Bronchial epithelial cell (primary cell): ENCODE data around the gene TMC8. TPM values are rescaled to one million over a fixed set of nuclear protein-coding genes. Genes with fewer than 3 reads are reported as not detected.
A peak's percentile ranks its signal among the peaks of the same experiment; 100 is the strongest.

Experiments used
- DNase-seq: peaks from one replicate; pipeline ENCODE4 v3.0.0-alpha.2; 2010; ENCODE audit warnings: low read depth
- FAIRE-seq: peaks from 2 replicates; lab custom pipeline; 2011; peaks lifted over from hg19 to GRCh38; lab: Jason Lieb, UNC
- H3K27me3 ChIP-seq: 2 replicates; pipeline ENCODE4 v1.5.1; 2011; ENCODE audit warnings: low read length; ENCODE audit not compliant: control insufficient read depth, insufficient read depth
- H3K36me3 ChIP-seq: 2 replicates; pipeline ENCODE4 v1.5.1; 2011; ENCODE audit warnings: low read length; ENCODE audit not compliant: control insufficient read depth, insufficient read depth
- H3K4me3 ChIP-seq: 2 replicates; pipeline ENCODE4 v1.5.1; 2011; ENCODE audit warnings: mild to moderate bottlenecking, low read depth, low read length, control low read depth
- total RNA-seq: library from RNA; depleted of rRNA; stranded (reverse); fragments of >200 nt; gene quantifications from 2 replicates; pipeline ENCODE4 v1.2.1, GENCODE V29; 2014
- TF ChIP-seq, protein P1 (sequence below): IDR thresholded peaks from 2 replicates; pipeline ENCODE4 v1.5.1; 2011; ENCODE audit warnings: mild to moderate bottlenecking, moderate library complexity, low read length, control low read depth, inconsistent platforms; ENCODE audit not compliant: insufficient read depth, severe bottlenecking

TMC8 gene
- total RNA-seq, 1 donor from 2014 or later, result not detected

- TF ChIP-seq, protein P1, sequence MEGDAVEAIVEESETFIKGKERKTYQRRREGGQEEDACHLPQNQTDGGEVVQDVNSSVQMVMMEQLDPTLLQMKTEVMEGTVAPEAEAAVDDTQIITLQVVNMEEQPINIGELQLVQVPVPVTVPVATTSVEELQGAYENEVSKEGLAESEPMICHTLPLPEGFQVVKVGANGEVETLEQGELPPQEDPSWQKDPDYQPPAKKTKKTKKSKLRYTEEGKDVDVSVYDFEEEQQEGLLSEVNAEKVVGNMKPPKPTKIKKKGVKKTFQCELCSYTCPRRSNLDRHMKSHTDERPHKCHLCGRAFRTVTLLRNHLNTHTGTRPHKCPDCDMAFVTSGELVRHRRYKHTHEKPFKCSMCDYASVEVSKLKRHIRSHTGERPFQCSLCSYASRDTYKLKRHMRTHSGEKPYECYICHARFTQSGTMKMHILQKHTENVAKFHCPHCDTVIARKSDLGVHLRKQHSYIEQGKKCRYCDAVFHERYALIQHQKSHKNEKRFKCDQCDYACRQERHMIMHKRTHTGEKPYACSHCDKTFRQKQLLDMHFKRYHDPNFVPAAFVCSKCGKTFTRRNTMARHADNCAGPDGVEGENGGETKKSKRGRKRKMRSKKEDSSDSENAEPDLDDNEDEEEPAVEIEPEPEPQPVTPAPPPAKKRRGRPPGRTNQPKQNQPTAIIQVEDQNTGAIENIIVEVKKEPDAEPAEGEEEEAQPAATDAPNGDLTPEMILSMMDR, result no peak
- Histone ChIP-seq H3K27me3 (no peaks in the 10 kb centered on the region), H3K4me3 (no peak overlapping the region), H3K36me3 (no peaks in the 10 kb centered on the region)
- no peak for DNase-seq
- no peak for FAIRE-seq
These were observed 2.8 kb downstream of the TMC8 start for GRCh38 chr17:78133179-78133951.

DNA sequence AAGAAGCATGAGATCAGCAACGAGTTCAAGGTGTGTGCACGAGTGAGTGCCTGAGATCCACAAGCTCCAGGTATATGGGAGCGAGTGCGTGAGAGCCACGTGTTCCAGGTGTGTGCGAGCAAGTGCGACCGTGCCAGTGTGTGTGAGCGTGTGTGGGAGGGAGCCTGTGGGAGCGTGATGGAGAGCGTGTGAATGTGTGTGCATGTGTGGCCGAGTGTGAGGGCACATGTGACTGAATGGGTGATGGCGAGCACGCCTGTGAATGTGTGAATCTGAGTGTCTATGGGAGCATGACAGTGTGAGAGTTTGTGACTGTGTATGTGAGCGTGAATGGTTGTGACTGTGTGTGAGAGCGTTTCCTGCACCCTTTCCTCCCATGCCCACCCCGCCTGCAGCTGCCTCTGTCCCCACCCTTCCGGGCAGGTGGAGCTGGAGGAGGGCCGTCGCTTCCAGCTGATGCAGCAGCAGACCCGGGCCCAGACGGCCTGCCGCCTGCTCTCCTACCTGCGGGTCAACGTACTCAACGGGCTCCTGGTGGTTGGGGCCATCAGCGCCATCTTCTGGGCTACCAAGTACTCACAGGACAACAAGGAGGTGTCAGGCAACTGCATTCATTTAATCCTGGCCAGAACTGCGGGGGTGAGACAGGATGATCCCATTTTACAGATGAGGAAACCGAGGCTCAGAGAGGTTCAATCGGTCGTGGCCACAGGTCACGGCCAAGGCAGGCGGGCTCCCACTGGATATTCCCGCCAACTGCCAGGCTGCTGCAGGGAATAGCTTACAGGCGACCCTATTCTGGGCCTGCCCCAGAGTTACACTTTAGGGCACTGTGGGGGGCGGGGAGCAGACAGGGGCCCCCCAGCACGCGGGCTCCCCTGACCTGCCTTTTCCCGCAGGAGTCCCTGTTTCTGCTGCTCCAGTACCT lies 3.7 kb downstream of the TMC8 start:
- Histone ChIP-seq H3K4me3 (no peak overlapping the region), H3K27me3 (no peaks in the 10 kb centered on the region), H3K36me3 (no peaks in the 10 kb centered on the region)
- FAIRE-seq (no peak), DNase-seq (peak; percentile 47)
- TF ChIP-seq, protein P1, result peak; percentile 70

DNA sequence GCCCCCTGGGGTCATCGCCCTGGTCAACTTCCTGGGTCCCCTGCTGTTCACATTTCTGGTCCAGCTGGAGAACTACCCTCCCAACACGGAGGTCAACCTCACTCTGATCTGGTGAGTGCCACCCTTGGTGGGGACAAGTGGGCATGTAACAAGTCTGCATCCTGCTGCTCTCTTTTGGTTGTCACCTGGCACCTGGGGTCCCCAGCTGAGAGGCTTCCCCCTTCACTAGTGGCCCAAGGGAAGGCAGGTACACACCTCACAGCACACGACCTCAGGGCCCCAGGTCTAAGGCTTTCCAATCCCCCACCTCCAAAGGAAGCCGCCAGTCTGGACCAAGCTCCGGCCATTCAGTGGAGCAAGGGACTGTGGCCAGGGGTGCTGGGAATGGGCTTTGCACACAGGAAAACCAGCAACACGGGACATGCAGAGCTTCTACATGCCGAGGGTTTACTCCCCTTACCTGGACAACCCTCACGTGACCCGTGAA lies 4.4 kb downstream of the TMC8 start:
- DNase-seq (no peak), FAIRE-seq (no peak)
- TF ChIP-seq, protein P1, result no peak
- Histone ChIP-seq H3K36me3 (no peaks in the 10 kb centered on the region), H3K27me3 (no peaks in the 10 kb centered on the region), H3K4me3 (no peak overlapping the region)

GRCh38 chr17:78135858-78136500 lies 5.4 kb downstream of the TMC8 start:
- TF ChIP-seq, protein P1, result no peak
- DNase-seq (no peak), FAIRE-seq (no peak)
- no peaks in the 10 kb centered on the region for H3K27me3 ChIP-seq
- no peak overlapping the region for H3K4me3 ChIP-seq
- no peaks in the 10 kb centered on the region for H3K36me3 ChIP-seq

- Histone ChIP-seq H3K4me3 (no peak overlapping the region), H3K36me3 (no peaks in the 10 kb centered on the region), H3K27me3 (no peaks in the 10 kb centered on the region)
- TF ChIP-seq, protein P1, result peak; percentile 46
- FAIRE-seq (no peak), DNase-seq (no peak)
These were observed 7.0 kb downstream of the TMC8 start for GRCh38 chr17:78137392-78138203.
